HG03175 (cell line): ENCODE data around the gene TTC3.
"Not testable (repeated sequence)": the region's sequence is repeated elsewhere in the genome, so short reads cannot be mapped to it uniquely, and the experiment has no call there.

Experiments
- ATAC-seq: cut with Tn5 transposase; IDR thresholded peaks from one replicate; pipeline ENCODE4 v1.9.1; 2021; ENCODE audit warnings: mild to moderate bottlenecking, moderate library complexity; ENCODE audit not compliant: unreplicated experiment

The TTC3 gene

GRCh38 chr21:37072988-37073416, at the start of gene TTC3, which contains the start of gene PIGP:
Gene TTC3 (plus strand): TSS chr21:37073254. CDS start chr21:37087258, 14,004 bp downstream.
Gene PIGP (minus strand): TSS chr21:37073071. CDS start chr21:37072515, 556 bp downstream.
- peak; percentile 72 for ATAC-seq

GRCh38 chr21:37026499-37026898, 46.6 kb upstream of the TTC3 start:
- no peak for ATAC-seq

- ATAC-seq: no peak
These were observed 44.5 kb upstream of the TTC3 start for GRCh38 chr21:37028570-37028969.

- ATAC-seq: no peak
These were observed 42.2 kb upstream of the TTC3 start for GRCh38 chr21:37030864-37031263.

- ATAC-seq: no peak
These were observed 40.8 kb upstream of the TTC3 start for GRCh38 chr21:37032293-37032692.

- ATAC-seq: no peak
These were observed 40.1 kb upstream of the TTC3 start for GRCh38 chr21:37032877-37033471.

GRCh38 chr21:37034394-37034793, 38.7 kb upstream of the TTC3 start:
- ATAC-seq: not testable (repeated sequence)

GRCh38 chr21:37036177-37036576, 36.9 kb upstream of the TTC3 start:
- ATAC-seq: no peak

- ATAC-seq: no peak
These were observed 33.5 kb upstream of the TTC3 start for GRCh38 chr21:37039411-37040075.

GRCh38 chr21:37040212-37040611, 32.8 kb upstream of the TTC3 start:
- no peak for ATAC-seq

- ATAC-seq: no peak
These were observed 31.3 kb upstream of the TTC3 start for GRCh38 chr21:37041706-37042271.

- ATAC-seq: no peak
These were observed 29.2 kb upstream of the TTC3 start for GRCh38 chr21:37043818-37044217.

GRCh38 chr21:37044643-37045042, 28.4 kb upstream of the TTC3 start:
- no peak for ATAC-seq

- no peak for ATAC-seq
These were observed 27.9 kb upstream of the TTC3 start for GRCh38 chr21:37045149-37045548.

- ATAC-seq: no peak
These were observed 27.5 kb upstream of the TTC3 start for GRCh38 chr21:37045556-37045955.

- no peak for ATAC-seq
These were observed 26.0 kb upstream of the TTC3 start for GRCh38 chr21:37047079-37047478.

GRCh38 chr21:37049741-37050140, 23.3 kb upstream of the TTC3 start:
- not testable (repeated sequence) for ATAC-seq

- ATAC-seq: no peak
These were observed 17.7 kb upstream of the TTC3 start for GRCh38 chr21:37055271-37055855.

- ATAC-seq: no peak
These were observed 15.4 kb upstream of the TTC3 start for GRCh38 chr21:37057614-37058013.

- ATAC-seq: no peak
These were observed 14.8 kb upstream of the TTC3 start for GRCh38 chr21:37058261-37058660.

- no peak for ATAC-seq
These were observed 13.9 kb upstream of the TTC3 start for GRCh38 chr21:37059181-37059580.

GRCh38 chr21:37060296-37060695, 12.8 kb upstream of the TTC3 start:
- ATAC-seq: no peak
